Measurements from ENCODE around the gene COMMD2. TPM values are rescaled to one million over a fixed set of nuclear protein-coding genes. Genes with fewer than 3 reads are reported as not detected.

Gene COMMD2
- total RNA-seq, 1 donor from 2014 or later: 52.2 TPM

- DNase-seq (ENCODE audit: low spot score): no peak
- no peak overlapping the region for H3K27ac Mint-ChIP-seq (ENCODE audit: unreplicated experiment)
- H3K36me3 Mint-ChIP-seq (ENCODE audit: low read depth): no peaks in the 10 kb centered on the region
- H3K4me1 Mint-ChIP-seq (ENCODE audit: low read depth): peaks cover 12% of the 10 kb centered on the region
- no peaks in the 10 kb centered on the region for H3K9me3 Mint-ChIP-seq (ENCODE audit: low read depth)
- no peak overlapping the region for H3K4me3 Mint-ChIP-seq (ENCODE audit: unreplicated experiment)
- TF ChIP-seq, protein P1, sequence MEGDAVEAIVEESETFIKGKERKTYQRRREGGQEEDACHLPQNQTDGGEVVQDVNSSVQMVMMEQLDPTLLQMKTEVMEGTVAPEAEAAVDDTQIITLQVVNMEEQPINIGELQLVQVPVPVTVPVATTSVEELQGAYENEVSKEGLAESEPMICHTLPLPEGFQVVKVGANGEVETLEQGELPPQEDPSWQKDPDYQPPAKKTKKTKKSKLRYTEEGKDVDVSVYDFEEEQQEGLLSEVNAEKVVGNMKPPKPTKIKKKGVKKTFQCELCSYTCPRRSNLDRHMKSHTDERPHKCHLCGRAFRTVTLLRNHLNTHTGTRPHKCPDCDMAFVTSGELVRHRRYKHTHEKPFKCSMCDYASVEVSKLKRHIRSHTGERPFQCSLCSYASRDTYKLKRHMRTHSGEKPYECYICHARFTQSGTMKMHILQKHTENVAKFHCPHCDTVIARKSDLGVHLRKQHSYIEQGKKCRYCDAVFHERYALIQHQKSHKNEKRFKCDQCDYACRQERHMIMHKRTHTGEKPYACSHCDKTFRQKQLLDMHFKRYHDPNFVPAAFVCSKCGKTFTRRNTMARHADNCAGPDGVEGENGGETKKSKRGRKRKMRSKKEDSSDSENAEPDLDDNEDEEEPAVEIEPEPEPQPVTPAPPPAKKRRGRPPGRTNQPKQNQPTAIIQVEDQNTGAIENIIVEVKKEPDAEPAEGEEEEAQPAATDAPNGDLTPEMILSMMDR (IDR thresholded peaks at IDR 0.05): no peak
- no peaks in the 10 kb centered on the region for H3K27me3 Mint-ChIP-seq (ENCODE audit: low read depth)
Measured at GRCh38 chr3:149706905-149707304, 45.4 kb downstream of the COMMD2 start.

DNA sequence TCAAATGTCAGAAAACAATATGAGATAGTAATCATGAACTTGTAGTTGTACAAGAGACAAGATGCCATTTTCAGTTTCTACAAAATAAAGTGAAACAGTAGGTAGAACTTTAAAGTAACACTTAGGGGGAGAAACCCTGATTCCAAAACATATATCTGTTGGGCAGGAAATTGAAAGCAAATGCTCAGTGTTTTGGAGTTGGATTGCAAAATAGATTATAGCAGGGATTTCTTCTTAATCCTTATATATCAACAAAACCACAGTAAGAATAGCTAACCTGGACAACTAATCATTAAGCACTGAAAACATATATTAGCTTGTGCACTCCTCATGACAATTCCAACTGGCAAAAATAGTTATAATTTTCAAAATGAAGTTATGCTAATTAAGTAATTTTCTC, 46.9 kb downstream of the COMMD2 start:
- Mint-ChIP-seq H3K9me3 (ENCODE audit: low read depth) (no peaks in the 10 kb centered on the region), H3K4me1 (ENCODE audit: low read depth) (peaks cover 17% of the 10 kb centered on the region), H3K36me3 (ENCODE audit: low read depth) (no peaks in the 10 kb centered on the region), H3K27ac (ENCODE audit: unreplicated experiment) (no peak overlapping the region), H3K4me3 (ENCODE audit: unreplicated experiment) (no peak overlapping the region), H3K27me3 (ENCODE audit: low read depth) (no peaks in the 10 kb centered on the region)
- TF ChIP-seq, protein P1 (IDR thresholded peaks at IDR 0.05): no peak
- DNase-seq (ENCODE audit: low spot score): no peak

GRCh38 chr3:149703466-149703865, 48.8 kb downstream of the COMMD2 start:
- H3K9me3 Mint-ChIP-seq (ENCODE audit: low read depth): peaks cover 9% of the 10 kb centered on the region
- peaks cover 17% of the 10 kb centered on the region for H3K4me1 Mint-ChIP-seq (ENCODE audit: low read depth)
- no peak overlapping the region for H3K4me3 Mint-ChIP-seq (ENCODE audit: unreplicated experiment)
- no peak overlapping the region for H3K27ac Mint-ChIP-seq (ENCODE audit: unreplicated experiment)
- DNase-seq (ENCODE audit: low spot score): no peak
- no peaks in the 10 kb centered on the region for H3K27me3 Mint-ChIP-seq (ENCODE audit: low read depth)
- H3K36me3 Mint-ChIP-seq (ENCODE audit: low read depth): peaks cover 1% of the 10 kb centered on the region
- TF ChIP-seq, protein P1 (IDR thresholded peaks at IDR 0.05): no peak

DNA sequence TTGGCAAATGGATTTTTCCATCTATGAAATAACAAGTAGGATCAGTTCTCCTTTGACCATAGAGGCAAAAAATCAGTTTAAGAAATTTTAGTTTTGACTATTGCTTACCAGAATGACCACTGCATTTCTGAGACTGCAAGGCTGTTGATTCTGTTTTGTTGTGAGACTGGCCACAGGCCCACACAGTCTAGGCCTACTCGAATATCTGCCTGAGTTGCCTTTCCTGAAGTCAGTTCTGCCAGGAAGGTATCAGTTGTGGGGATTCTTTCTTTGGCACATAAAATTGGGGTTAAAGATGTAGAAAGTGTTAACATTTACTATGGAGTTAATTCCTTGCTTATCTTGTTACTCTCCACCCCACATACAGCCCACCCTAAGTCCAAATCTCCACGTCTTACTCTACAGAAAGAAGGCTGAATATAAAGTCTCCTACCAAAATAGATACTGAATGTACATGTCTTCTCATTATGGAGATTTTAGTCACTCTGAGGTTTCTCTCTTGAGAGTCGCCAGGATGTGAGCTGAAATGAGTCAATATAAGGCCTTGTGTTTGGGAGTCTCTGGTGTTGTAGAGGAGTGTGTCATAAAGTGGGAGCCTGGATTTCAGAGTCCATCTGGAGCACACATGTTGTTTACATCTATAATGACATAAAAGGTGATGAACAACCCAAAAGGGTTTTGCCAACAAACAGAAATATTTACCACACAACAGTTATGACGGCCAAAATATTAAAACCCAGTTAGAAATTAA, 49.4 kb downstream of the COMMD2 start:
- Mint-ChIP-seq H3K36me3 (ENCODE audit: low read depth) (peaks cover 1% of the 10 kb centered on the region), H3K27ac (ENCODE audit: unreplicated experiment) (peak overlapping the region; percentile 72), H3K27me3 (ENCODE audit: low read depth) (no peaks in the 10 kb centered on the region), H3K4me3 (ENCODE audit: unreplicated experiment) (no peak overlapping the region), H3K4me1 (ENCODE audit: low read depth) (peaks cover 17% of the 10 kb centered on the region), H3K9me3 (ENCODE audit: low read depth) (peaks cover 14% of the 10 kb centered on the region)
- DNase-seq (ENCODE audit: low spot score): no peak
- TF ChIP-seq, protein P1 (IDR thresholded peaks at IDR 0.05): no peak

DNA sequence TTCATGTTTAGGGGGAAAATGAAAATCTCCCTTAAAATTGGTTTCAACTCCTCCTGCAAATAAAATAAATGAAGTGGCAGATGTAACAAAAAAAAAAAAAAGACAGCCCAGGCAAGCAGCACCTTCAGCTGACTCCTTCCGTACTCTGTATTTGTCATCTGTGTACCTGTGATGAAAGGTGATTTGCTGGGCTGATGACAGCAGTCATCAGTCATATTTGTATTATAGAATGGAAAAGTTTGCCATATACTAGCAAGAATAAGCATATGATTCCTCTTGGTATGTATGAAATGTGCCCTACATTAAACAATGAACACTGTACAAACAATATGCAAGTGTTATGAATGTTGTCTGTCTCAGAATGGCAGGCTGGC, 50.3 kb downstream of the COMMD2 start:
- no peak for DNase-seq (ENCODE audit: low spot score)
- Mint-ChIP-seq H3K27ac (ENCODE audit: unreplicated experiment) (peak overlapping the region; percentile 71), H3K27me3 (ENCODE audit: low read depth) (no peaks in the 10 kb centered on the region), H3K4me1 (ENCODE audit: low read depth) (peaks cover 17% of the 10 kb centered on the region), H3K4me3 (ENCODE audit: unreplicated experiment) (peak overlapping the region; percentile 5), H3K36me3 (ENCODE audit: low read depth) (peaks cover 1% of the 10 kb centered on the region), H3K9me3 (ENCODE audit: low read depth) (peaks cover 19% of the 10 kb centered on the region)
- TF ChIP-seq, protein P1 (IDR thresholded peaks at IDR 0.05): no peak

All from chondrocyte (in vitro differentiated cells).